Neural cell (in vitro differentiated cells): ENCODE measurements around the gene GLYATL1. TPM values are rescaled to one million over a fixed set of nuclear protein-coding genes. Genes with fewer than 3 reads are reported as not detected.

ENCODE experiments used
- H2AFZ ChIP-seq: fragments of 200-600, 300-800 bp; sonication (generic), shearing (Covaris generic); 2 replicates; pipeline ENCODE4 v1.6.0; 2014; ENCODE audit warnings: low read depth, mild to moderate bottlenecking, antibody characterized with exemption, low read length, moderate library complexity
- H3F3A ChIP-seq: fragments of 200-600 bp; shearing (Covaris generic); 2 replicates; pipeline ENCODE4 v1.6.1; 2016; ENCODE audit warnings: mild to moderate bottlenecking, moderate library complexity, mixed read lengths, antibody characterized with exemption, low read length; ENCODE audit not compliant: insufficient read depth, poor library complexity, severe bottlenecking
- H3K27ac ChIP-seq: fragments of 200-600, 300-800 bp; sonication (generic), shearing (Covaris generic); 2 replicates; pipeline ENCODE4 v1.5.1; 2014; ENCODE audit warnings: mild to moderate bottlenecking, low read length, moderate library complexity
- H3K27me3 ChIP-seq: fragments of 300-800, 200-600 bp; sonication (generic), shearing (Covaris generic); 2 replicates; pipeline ENCODE4 v1.6.0; 2014; ENCODE audit warnings: mild to moderate bottlenecking, low read depth, low read length, moderate library complexity; ENCODE audit not compliant: insufficient read depth
- H3K36me3 ChIP-seq: fragments of 300-800, 200-600 bp; sonication (generic), shearing (Covaris generic); 2 replicates; pipeline ENCODE4 v1.5.1; 2014; ENCODE audit warnings: mild to moderate bottlenecking, antibody characterized with exemption, low read length, moderate library complexity; ENCODE audit not compliant: insufficient read depth
- H3K4me2 ChIP-seq: fragments of 300-800, 200-600 bp; sonication (generic), shearing (Covaris generic); 2 replicates; pipeline ENCODE4 v1.6.0; 2014; ENCODE audit warnings: mild to moderate bottlenecking, low read length
- H3K4me3 ChIP-seq: fragments of 300-800, 200-600 bp; sonication (generic), shearing (Covaris generic); 2 replicates; pipeline ENCODE4 v1.5.1; 2014; ENCODE audit warnings: mild to moderate bottlenecking, low read length, moderate library complexity
- H3K79me2 ChIP-seq: fragments of 200-600 bp; shearing (Covaris generic); replicated peaks from 2 replicates; pipeline ENCODE4 v1.6.0; 2014; ENCODE audit warnings: mild to moderate bottlenecking, low read length, moderate library complexity; ENCODE audit not compliant: insufficient read depth
- H3K9ac ChIP-seq: fragments of 300-800, 200-600 bp; sonication (generic), shearing (Covaris generic); 2 replicates; pipeline ENCODE4 v1.6.1; 2016; ENCODE audit warnings: mild to moderate bottlenecking, low read length, mixed read lengths
- H3K9me2 ChIP-seq: fragments of 200-600 bp; shearing (Covaris generic); 2 replicates; pipeline ENCODE4 v1.6.1; 2016; ENCODE audit warnings: mild to moderate bottlenecking, low read length, mixed read lengths; ENCODE audit not compliant: insufficient read depth
- H3K9me3 ChIP-seq: fragments of 200-600, 300-800 bp; sonication (generic), shearing (Covaris generic); 2 replicates; pipeline ENCODE4 v1.6.1; 2016; ENCODE audit warnings: mild to moderate bottlenecking, mixed run types, low read length, moderate library complexity, mixed read lengths
- H4K20me1 ChIP-seq: fragments of 200-600 bp; shearing (Covaris generic); 2 replicates; pipeline ENCODE4 v1.6.1; 2016; ENCODE audit warnings: mild to moderate bottlenecking, mixed run types; ENCODE audit not compliant: insufficient read depth
- CTCF ChIP-seq: fragments of 450-650 bp; IDR thresholded peaks from 2 replicates; pipeline ENCODE4 v1.5.1; 2014; ENCODE audit warnings: antibody characterized with exemption, mild to moderate bottlenecking, moderate library complexity; ENCODE audit not compliant: poor library complexity, severe bottlenecking
- EP300 ChIP-seq: fragments of 450-650 bp; conservative IDR thresholded peaks from 2 replicates; pipeline ENCODE4 v1.6.1; 2014; ENCODE audit warnings: antibody characterized with exemption, mild to moderate bottlenecking, moderate library complexity; ENCODE audit not compliant: poor library complexity, severe bottlenecking
- EZH2 ChIP-seq: fragments of 200-600, 300-800 bp; shearing (Covaris generic), sonication (generic); IDR thresholded peaks from 2 replicates; pipeline ENCODE4 v1.6.1; 2014; ENCODE audit warnings: antibody characterized with exemption, low read length, borderline replicate concordance, mild to moderate bottlenecking; ENCODE audit not compliant: insufficient read depth, poor library complexity, severe bottlenecking
- MXI1 ChIP-seq: fragments of 450-650 bp; conservative IDR thresholded peaks from 2 replicates; pipeline ENCODE4 v1.6.1; 2014; ENCODE audit warnings: antibody characterized with exemption, mild to moderate bottlenecking; ENCODE audit not compliant: poor library complexity, severe bottlenecking
- POLR2AphosphoS5 ChIP-seq: IDR thresholded peaks from 2 replicates; pipeline ENCODE4 v1.6.1; 2012
- RAD21 ChIP-seq: fragments of 450-650 bp; conservative IDR thresholded peaks from 2 replicates; pipeline ENCODE4 v1.6.1; 2014; ENCODE audit warnings: antibody characterized with exemption, mild to moderate bottlenecking, moderate library complexity
- REST ChIP-seq: IDR thresholded peaks from 2 replicates; pipeline ENCODE4 v1.6.1; 2012; ENCODE audit warnings: borderline replicate concordance
- SMC3 ChIP-seq: fragments of 450-650 bp; conservative IDR thresholded peaks from 2 replicates; pipeline ENCODE4 v1.6.1; 2014; ENCODE audit warnings: antibody characterized with exemption, mild to moderate bottlenecking, moderate library complexity; ENCODE audit not compliant: poor library complexity
- TAF1 ChIP-seq: IDR thresholded peaks from 2 replicates; pipeline ENCODE4 v1.6.1; 2012; ENCODE audit warnings: low read depth
- polyA plus RNA-seq: library from polyadenylated mRNA; depleted of rRNA; stranded (reverse); fragments of >200 nt; gene quantifications from 2 replicates; pipeline ENCODE4 v1.2.3, GENCODE V29; 2014

Gene GLYATL1
- polyA plus RNA-seq, 1 donor from 2014 or later = 0.84 TPM

- Histone ChIP-seq H3K27me3 (no peaks in the 10 kb centered on the region), H3K36me3 (no peaks in the 10 kb centered on the region), H3F3A (no peaks in the 10 kb centered on the region), H3K79me2 (no peaks in the 10 kb centered on the region), H3K27ac (no peak overlapping the region), H3K9me2 (no peaks in the 10 kb centered on the region), H4K20me1 (no peaks in the 10 kb centered on the region), H3K4me3 (no peak overlapping the region), H3K9me3 (peaks cover 5% of the 10 kb centered on the region), H3K4me2 (no peak overlapping the region), H2AFZ (no peak overlapping the region), H3K9ac (no peak overlapping the region)
- no peak for TF ChIP-seq MXI1
- TF ChIP-seq RAD21 = no peak
- no peak for TF ChIP-seq EZH2
- TF ChIP-seq EP300 = no peak
- no peak for TF ChIP-seq TAF1
These were observed 22.0 kb upstream of the GLYATL1 start for GRCh38 chr11:58917159-58917783.

GRCh38 chr11:58919561-58919960 is 19.7 kb upstream of the GLYATL1 start:
- H3K4me2 ChIP-seq = no peak overlapping the region
- no peaks in the 10 kb centered on the region for H3K27me3 ChIP-seq
- no peak overlapping the region for H2AFZ ChIP-seq
- H4K20me1 ChIP-seq = no peaks in the 10 kb centered on the region
- no peaks in the 10 kb centered on the region for H3K9me2 ChIP-seq
- H3K9ac ChIP-seq = no peak overlapping the region
- H3K27ac ChIP-seq = no peak overlapping the region
- no peaks in the 10 kb centered on the region for H3K79me2 ChIP-seq
- H3K36me3 ChIP-seq = no peaks in the 10 kb centered on the region
- TF ChIP-seq MXI1 (no peak), REST (no peak), RAD21 (no peak), EP300 (no peak), CTCF (no peak), EZH2 (no peak), POLR2AphosphoS5 (no peak), SMC3 (no peak), TAF1 (no peak)
- H3K4me3 ChIP-seq = no peak overlapping the region
- no peaks in the 10 kb centered on the region for H3F3A ChIP-seq
- peaks cover 5% of the 10 kb centered on the region for H3K9me3 ChIP-seq
